CD4-positive, CD25-positive, alpha-beta regulatory T cell (primary cell): ENCODE results near the gene ABI3BP. TPM values are rescaled to one million over a fixed set of nuclear protein-coding genes. Genes with fewer than 3 reads are reported as not detected.

ENCODE experiments used
- ATAC-seq, 2 donors: fragments of 150-1000 bp; cut with Tn5 transposase; one replicate each; pipeline ENCODE4 v1.10.0; 2021; ENCODE audit warnings: low read depth in 2 of 2, moderate number of reproducible peaks in 2 of 2, moderate library complexity in 1 of 2
- DNase-seq, 3 donors: peaks; one replicate each; pipeline versions ENCODE4 v3.0.0 to v3.0.0-alpha.2; 2012 to 2022; ENCODE audit warnings: mixed read lengths in 1 of 3
- H3K27ac ChIP-seq: one replicate; pipeline ENCODE4 v1.7.0; 2013; ENCODE audit warnings: mild to moderate bottlenecking, low read length; ENCODE audit not compliant: insufficient read depth, poor library complexity, severe bottlenecking
- H3K27me3 ChIP-seq: one replicate; pipeline ENCODE4 v1.7.0; 2013; ENCODE audit warnings: low read length; ENCODE audit not compliant: control insufficient read depth, insufficient read depth
- H3K36me3 ChIP-seq: one replicate; pipeline ENCODE4 v1.7.0; 2013; ENCODE audit warnings: mild to moderate bottlenecking, low read length, moderate library complexity; ENCODE audit not compliant: control insufficient read depth, insufficient read depth
- H3K4me1 ChIP-seq: 2 replicates; pipeline ENCODE4 v1.7.0; 2013; ENCODE audit warnings: mild to moderate bottlenecking, low read length; ENCODE audit not compliant: insufficient read depth, control insufficient read depth, poor library complexity, severe bottlenecking
- H3K4me3 ChIP-seq: one replicate; pipeline ENCODE4 v1.7.0; 2013; ENCODE audit warnings: low read depth, mild to moderate bottlenecking, low read length, moderate library complexity
- H3K9me3 ChIP-seq, 2 experiments: 1 replicate in 1 of 2; 2 replicates in 1 of 2; pipeline ENCODE4 v1.7.0; 2013; ENCODE audit warnings: low read length in 2 of 2, mild to moderate bottlenecking in 1 of 2, moderate library complexity in 1 of 2; ENCODE audit not compliant: control insufficient read depth in 2 of 2
- H3K27ac Mint-ChIP-seq, 3 donors: one replicate each; pipeline ENCODE4 v1.8.0; 2020 to 2022; ENCODE audit warnings: mild to moderate bottlenecking in 3 of 3, mixed read lengths in 3 of 3, moderate library complexity in 2 of 3
- H3K27me3 Mint-ChIP-seq: one replicate; pipeline ENCODE4 v1.8.0; 2022; ENCODE audit warnings: mild to moderate bottlenecking, mixed read lengths
- H3K36me3 Mint-ChIP-seq: one replicate; pipeline ENCODE4 v1.8.0; 2020; ENCODE audit warnings: mixed read lengths
- H3K4me1 Mint-ChIP-seq, 4 donors: one replicate each; pipeline ENCODE4 v1.8.0; 2020 to 2022; ENCODE audit warnings: mixed read lengths in 4 of 4, mild to moderate bottlenecking in 1 of 4
- H3K4me3 Mint-ChIP-seq, 4 donors: one replicate each; pipeline ENCODE4 v1.8.0; 2020 to 2022; ENCODE audit warnings: mild to moderate bottlenecking in 4 of 4, mixed read lengths in 4 of 4, moderate library complexity in 3 of 4
- H3K9me3 Mint-ChIP-seq, 7 donors: one replicate each; pipeline ENCODE4 v1.8.0; 2020 to 2022; ENCODE audit warnings: mixed read lengths in 7 of 7, mild to moderate bottlenecking in 3 of 7, moderate library complexity in 2 of 7
- polyA plus RNA-seq, 4 donors: library from polyadenylated mRNA; unstranded; fragments of 300-500 nt; fragmentation: Illumina TruSeq; gene quantifications; one replicate each; pipeline ENCODE4 v1.2.3, GENCODE V29; 2021
- total RNA-seq: library from RNA; stranded (reverse); gene quantifications from one replicate; pipeline ENCODE4 v1.2.3, GENCODE V29; 2022

ABI3BP gene
- total and polyA plus RNA-seq, 5 donors from 2014 or later: 0.05 to 0.07 TPM; not detected in 3

GRCh38 chr3:100815583-100815982 lies 177.6 kb downstream of the ABI3BP start:
- H3K4me1 ChIP-seq: no peaks in the 10 kb centered on the region
- Mint-ChIP-seq H3K4me1 (no peaks in the 10 kb centered on the region), H3K9me3 (no peaks in the 10 kb centered on the region), H3K36me3 (no peaks in the 10 kb centered on the region), H3K27me3 (no peaks in the 10 kb centered on the region), H3K4me3 (no peak overlapping the region), H3K27ac (no peak overlapping the region)
- peaks cover 2% of the 10 kb centered on the region for H3K27me3 ChIP-seq
- no peaks in the 10 kb centered on the region for H3K36me3 ChIP-seq
- H3K27ac ChIP-seq: no peak overlapping the region
- no peak overlapping the region for H3K4me3 ChIP-seq
- ATAC-seq (no peak), DNase-seq (no peak)
- no peaks in the 10 kb centered on the region for H3K9me3 ChIP-seq

GRCh38 chr3:100813828-100814227 lies 179.4 kb downstream of the ABI3BP start:
- H3K4me1 ChIP-seq: no peaks in the 10 kb centered on the region
- no peaks in the 10 kb centered on the region for H3K9me3 ChIP-seq
- H3K36me3 ChIP-seq: no peaks in the 10 kb centered on the region
- H3K4me3 Mint-ChIP-seq: no peak overlapping the region
- H3K27ac Mint-ChIP-seq: no peak overlapping the region
- H3K4me3 ChIP-seq: no peak overlapping the region
- no peak overlapping the region for H3K27ac ChIP-seq
- DNase-seq (no peak), ATAC-seq (no peak)
- H3K27me3 Mint-ChIP-seq: no peaks in the 10 kb centered on the region
- H3K36me3 Mint-ChIP-seq: no peaks in the 10 kb centered on the region
- H3K27me3 ChIP-seq: peaks cover 2% of the 10 kb centered on the region
- H3K9me3 Mint-ChIP-seq: no peaks in the 10 kb centered on the region
- H3K4me1 Mint-ChIP-seq: no peaks in the 10 kb centered on the region

GRCh38 chr3:100811779-100812507 lies 181.3 kb downstream of the ABI3BP start:
- no peaks in the 10 kb centered on the region for H3K27me3 Mint-ChIP-seq
- no peak overlapping the region for H3K4me3 ChIP-seq
- H3K4me1 ChIP-seq: no peaks in the 10 kb centered on the region
- H3K36me3 ChIP-seq: no peaks in the 10 kb centered on the region
- no peak overlapping the region for H3K4me3 Mint-ChIP-seq
- no peaks in the 10 kb centered on the region for H3K27me3 ChIP-seq
- H3K4me1 Mint-ChIP-seq: no peaks in the 10 kb centered on the region
- DNase-seq (no peak), ATAC-seq (no peak)
- no peak overlapping the region for H3K27ac Mint-ChIP-seq
- no peaks in the 10 kb centered on the region for H3K36me3 Mint-ChIP-seq
- H3K9me3 ChIP-seq: no peaks in the 10 kb centered on the region
- H3K9me3 Mint-ChIP-seq: no peaks in the 10 kb centered on the region
- H3K27ac ChIP-seq: no peak overlapping the region

- no peaks in the 10 kb centered on the region for H3K9me3 Mint-ChIP-seq
- H3K27me3 Mint-ChIP-seq: no peaks in the 10 kb centered on the region
- Histone ChIP-seq H3K9me3 (no peaks in the 10 kb centered on the region), H3K27me3 (no peaks in the 10 kb centered on the region), H3K27ac (no peak overlapping the region), H3K4me3 (no peak overlapping the region), H3K4me1 (no peaks in the 10 kb centered on the region), H3K36me3 (no peaks in the 10 kb centered on the region)
- no peak overlapping the region for H3K4me3 Mint-ChIP-seq
- no peak for DNase-seq
- H3K36me3 Mint-ChIP-seq: no peaks in the 10 kb centered on the region
- no peak overlapping the region for H3K27ac Mint-ChIP-seq
- ATAC-seq: no peak
- no peaks in the 10 kb centered on the region for H3K4me1 Mint-ChIP-seq
Measured at GRCh38 chr3:100810671-100811070, 182.6 kb downstream of the ABI3BP start.

- Histone ChIP-seq H3K27me3 (no peaks in the 10 kb centered on the region), H3K27ac (no peak overlapping the region), H3K36me3 (no peaks in the 10 kb centered on the region), H3K4me1 (no peaks in the 10 kb centered on the region), H3K9me3 (no peaks in the 10 kb centered on the region), H3K4me3 (no peak overlapping the region)
- ATAC-seq (no peak), DNase-seq (no peak)
- H3K9me3 Mint-ChIP-seq: peaks cover 0 to 1% (median 0%) of the 10 kb centered on the region in 7 donors
- no peak overlapping the region for H3K4me3 Mint-ChIP-seq
- H3K27ac Mint-ChIP-seq: no peak overlapping the region
- no peaks in the 10 kb centered on the region for H3K4me1 Mint-ChIP-seq
- peaks cover 4% of the 10 kb centered on the region for H3K27me3 Mint-ChIP-seq
- no peaks in the 10 kb centered on the region for H3K36me3 Mint-ChIP-seq
Measured at GRCh38 chr3:100804631-100805030, 188.6 kb downstream of the ABI3BP start.

GRCh38 chr3:100803711-100804110 lies 189.5 kb downstream of the ABI3BP start:
- no peak for ATAC-seq
- no peaks in the 10 kb centered on the region for H3K27me3 ChIP-seq
- no peaks in the 10 kb centered on the region for H3K4me1 ChIP-seq
- no peak overlapping the region for H3K4me3 Mint-ChIP-seq
- H3K4me3 ChIP-seq: no peak overlapping the region
- H3K36me3 Mint-ChIP-seq: no peaks in the 10 kb centered on the region
- DNase-seq: no peak
- H3K4me1 Mint-ChIP-seq: no peaks in the 10 kb centered on the region
- H3K27ac Mint-ChIP-seq: no peak overlapping the region
- H3K9me3 Mint-ChIP-seq: peaks cover 0 to 1% (median 0%) of the 10 kb centered on the region in 7 donors
- H3K27me3 Mint-ChIP-seq: peaks cover 5% of the 10 kb centered on the region
- no peaks in the 10 kb centered on the region for H3K36me3 ChIP-seq
- no peaks in the 10 kb centered on the region for H3K9me3 ChIP-seq
- no peak overlapping the region for H3K27ac ChIP-seq

GRCh38 chr3:100802126-100802525 lies 191.1 kb downstream of the ABI3BP start:
- Mint-ChIP-seq H3K4me1 (no peaks in the 10 kb centered on the region), H3K27ac (no peak overlapping the region), H3K36me3 (no peaks in the 10 kb centered on the region), H3K4me3 (no peak overlapping the region), H3K27me3 (peaks cover 5% of the 10 kb centered on the region), H3K9me3 (peaks cover 0 to 1% (median 0%) of the 10 kb centered on the region in 7 donors)
- no peaks in the 10 kb centered on the region for H3K9me3 ChIP-seq
- no peaks in the 10 kb centered on the region for H3K4me1 ChIP-seq
- no peaks in the 10 kb centered on the region for H3K27me3 ChIP-seq
- no peak for DNase-seq
- no peak overlapping the region for H3K27ac ChIP-seq
- no peaks in the 10 kb centered on the region for H3K36me3 ChIP-seq
- no peak overlapping the region for H3K4me3 ChIP-seq
- no peak for ATAC-seq

GRCh38 chr3:100798012-100798411 lies 195.2 kb downstream of the ABI3BP start:
- ATAC-seq: no peak

More at GRCh38 chr3:100798012-100798411, 195.2 kb downstream of the ABI3BP start:
- H3K4me3 ChIP-seq: no peak overlapping the region
- H3K27ac Mint-ChIP-seq: peak overlapping the region in 1 of 3 donors; percentile 67
- H3K4me1 ChIP-seq: no peaks in the 10 kb centered on the region
- H3K9me3 ChIP-seq: no peaks in the 10 kb centered on the region
- H3K27me3 ChIP-seq: no peaks in the 10 kb centered on the region
- peaks cover 0 to 2% (median 0%) of the 10 kb centered on the region in 7 donors for H3K9me3 Mint-ChIP-seq
- no peak for DNase-seq
- peaks cover 10% of the 10 kb centered on the region for H3K27me3 Mint-ChIP-seq
- no peak overlapping the region for H3K4me3 Mint-ChIP-seq
- peaks cover 0 to 4% (median 0%) of the 10 kb centered on the region in 4 donors for H3K4me1 Mint-ChIP-seq
- H3K36me3 Mint-ChIP-seq: no peaks in the 10 kb centered on the region
- H3K36me3 ChIP-seq: no peaks in the 10 kb centered on the region
- no peak overlapping the region for H3K27ac ChIP-seq
